Subcutaneous adipose tissue (tissue), 4 donors: Measurements from ENCODE around the gene SMR3B. TPM values are rescaled to one million over a fixed set of nuclear protein-coding genes. Genes with fewer than 3 reads are reported as not detected.

Experiments
- total RNA-seq, 4 donors: library from RNA; depleted of rRNA; stranded (reverse); fragments of >200 nt; gene quantifications; one replicate each; pipeline ENCODE4 v1.1.0, GENCODE V29; 2016
- TF ChIP-seq, protein P1 (sequence below): fragments of 450-650 bp; IDR thresholded peaks from one replicate; pipeline ENCODE4 v1.5.1; 2016; ENCODE audit warnings: low read depth, mild to moderate bottlenecking, control low read depth, antibody characterized with exemption, moderate library complexity

The SMR3B gene
- total RNA-seq, 4 donors from 2014 or later, result not detected

DNA sequence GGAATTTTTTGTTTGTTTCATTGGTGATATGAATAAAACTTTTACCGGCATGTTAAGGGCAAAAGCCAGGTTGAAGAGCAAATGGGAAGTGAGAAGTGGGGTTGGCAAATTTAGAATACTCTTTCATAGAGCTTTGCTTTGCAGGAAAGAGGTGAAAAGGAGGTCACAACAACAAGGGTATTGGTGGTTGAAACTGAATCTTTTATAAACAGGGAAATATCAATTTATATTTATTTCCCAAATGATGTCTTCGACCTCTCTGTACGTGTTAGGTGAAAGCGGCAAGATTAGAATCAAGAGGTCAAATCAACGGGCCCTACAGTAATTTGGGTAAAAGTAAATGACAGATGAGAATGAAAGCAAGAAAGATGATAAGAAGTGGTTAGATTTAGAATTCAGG, 18.9 kb upstream of the SMR3B start:
- TF ChIP-seq, protein P1, sequence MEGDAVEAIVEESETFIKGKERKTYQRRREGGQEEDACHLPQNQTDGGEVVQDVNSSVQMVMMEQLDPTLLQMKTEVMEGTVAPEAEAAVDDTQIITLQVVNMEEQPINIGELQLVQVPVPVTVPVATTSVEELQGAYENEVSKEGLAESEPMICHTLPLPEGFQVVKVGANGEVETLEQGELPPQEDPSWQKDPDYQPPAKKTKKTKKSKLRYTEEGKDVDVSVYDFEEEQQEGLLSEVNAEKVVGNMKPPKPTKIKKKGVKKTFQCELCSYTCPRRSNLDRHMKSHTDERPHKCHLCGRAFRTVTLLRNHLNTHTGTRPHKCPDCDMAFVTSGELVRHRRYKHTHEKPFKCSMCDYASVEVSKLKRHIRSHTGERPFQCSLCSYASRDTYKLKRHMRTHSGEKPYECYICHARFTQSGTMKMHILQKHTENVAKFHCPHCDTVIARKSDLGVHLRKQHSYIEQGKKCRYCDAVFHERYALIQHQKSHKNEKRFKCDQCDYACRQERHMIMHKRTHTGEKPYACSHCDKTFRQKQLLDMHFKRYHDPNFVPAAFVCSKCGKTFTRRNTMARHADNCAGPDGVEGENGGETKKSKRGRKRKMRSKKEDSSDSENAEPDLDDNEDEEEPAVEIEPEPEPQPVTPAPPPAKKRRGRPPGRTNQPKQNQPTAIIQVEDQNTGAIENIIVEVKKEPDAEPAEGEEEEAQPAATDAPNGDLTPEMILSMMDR, result no peak

DNA sequence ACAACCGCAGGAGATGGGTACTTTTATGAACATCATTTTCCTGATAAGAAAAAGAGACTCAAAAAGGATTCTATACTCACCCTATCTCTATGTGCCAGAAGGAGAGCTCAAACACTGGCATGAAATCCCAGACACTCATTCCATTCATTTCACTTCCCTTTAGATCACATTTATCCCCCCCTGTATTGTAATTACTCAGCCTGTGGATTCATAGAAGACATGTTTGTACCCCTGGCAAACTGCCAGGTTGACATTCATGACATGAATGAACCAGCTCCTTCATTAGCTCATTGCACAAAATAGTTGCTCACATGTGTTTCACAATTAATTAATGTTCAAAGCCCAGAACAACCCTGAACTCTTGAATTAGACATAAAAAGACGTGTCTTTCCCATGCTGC, 17.5 kb upstream of the SMR3B start:
- TF ChIP-seq, protein P1, result no peak

DNA sequence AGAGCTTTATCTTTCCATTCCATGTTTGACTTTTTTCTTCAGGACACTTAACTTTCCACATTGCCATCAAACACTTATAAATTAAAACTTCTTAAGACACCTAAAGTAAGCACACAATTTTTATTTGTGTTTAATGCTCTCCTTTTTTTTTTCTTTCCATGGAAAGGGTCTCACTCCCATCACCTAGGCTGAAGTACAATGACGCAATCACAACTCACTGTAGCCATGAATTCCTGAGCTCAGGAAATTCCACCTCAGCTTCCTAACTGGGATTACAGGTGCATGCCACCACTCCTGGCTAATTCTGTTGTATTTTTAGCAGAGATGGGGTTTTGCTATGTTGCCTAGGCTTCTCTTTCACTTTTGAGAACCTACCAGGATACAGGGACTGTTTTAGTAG, 15.1 kb upstream of the SMR3B start:
- TF ChIP-seq, protein P1, result no peak

DNA sequence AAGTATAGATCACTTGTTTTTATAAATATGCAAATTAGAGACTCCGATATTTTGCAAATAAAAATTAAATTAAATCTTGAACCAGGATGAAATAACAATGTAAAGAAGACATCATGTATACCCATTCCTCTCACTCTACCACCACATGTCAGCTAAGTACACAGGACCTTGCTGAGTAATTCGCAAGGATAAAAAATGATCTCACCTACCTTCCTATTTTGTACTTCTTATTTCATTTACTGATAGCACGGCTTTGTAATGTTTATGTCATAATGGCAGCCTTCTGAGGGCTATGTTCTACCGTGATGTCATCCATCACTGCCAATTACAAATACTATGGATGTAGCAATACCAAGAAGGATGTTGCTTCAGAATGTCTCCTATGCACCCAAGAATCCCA, 10.9 kb upstream of the SMR3B start:
- TF ChIP-seq, protein P1, result no peak

DNA sequence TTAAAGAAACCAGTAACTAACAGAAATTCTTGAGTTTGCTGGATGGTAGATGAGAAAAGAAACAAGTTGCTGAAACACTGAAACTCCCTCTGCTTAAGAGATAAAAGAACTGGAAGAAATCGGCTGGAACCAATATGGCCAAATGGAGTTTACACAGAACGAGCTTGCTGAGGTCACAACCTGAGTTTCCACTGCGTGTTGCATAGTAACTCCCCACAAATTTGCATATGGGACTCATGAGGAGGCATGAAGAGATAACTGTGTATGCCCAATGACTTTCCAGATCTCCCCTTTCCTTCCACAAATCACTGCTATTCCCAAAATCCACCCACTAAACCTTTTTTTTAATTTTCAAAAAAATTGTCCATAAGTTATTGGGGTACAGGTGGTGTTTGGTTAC, 10.2 kb upstream of the SMR3B start:
- TF ChIP-seq, protein P1, result no peak

DNA sequence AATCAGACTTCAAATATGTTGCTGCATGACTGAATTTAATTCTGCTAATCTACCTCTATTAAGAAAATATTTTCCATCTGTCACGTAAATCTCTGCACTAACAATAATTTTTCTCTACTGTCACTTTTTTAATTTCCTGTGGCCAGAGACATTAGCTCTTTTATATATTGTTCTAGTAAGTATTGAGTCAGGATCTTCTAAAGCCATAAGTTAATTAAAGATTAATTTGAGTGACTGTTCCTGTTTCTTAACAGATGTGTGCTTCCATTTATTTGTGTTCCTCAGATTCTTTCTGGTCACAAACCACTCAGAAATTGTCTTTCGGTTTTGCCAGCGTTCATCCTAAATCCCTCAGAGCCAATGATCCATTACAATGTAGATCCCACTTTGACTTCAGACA, 2.4 kb upstream of the SMR3B start:
- TF ChIP-seq, protein P1, result no peak

DNA sequence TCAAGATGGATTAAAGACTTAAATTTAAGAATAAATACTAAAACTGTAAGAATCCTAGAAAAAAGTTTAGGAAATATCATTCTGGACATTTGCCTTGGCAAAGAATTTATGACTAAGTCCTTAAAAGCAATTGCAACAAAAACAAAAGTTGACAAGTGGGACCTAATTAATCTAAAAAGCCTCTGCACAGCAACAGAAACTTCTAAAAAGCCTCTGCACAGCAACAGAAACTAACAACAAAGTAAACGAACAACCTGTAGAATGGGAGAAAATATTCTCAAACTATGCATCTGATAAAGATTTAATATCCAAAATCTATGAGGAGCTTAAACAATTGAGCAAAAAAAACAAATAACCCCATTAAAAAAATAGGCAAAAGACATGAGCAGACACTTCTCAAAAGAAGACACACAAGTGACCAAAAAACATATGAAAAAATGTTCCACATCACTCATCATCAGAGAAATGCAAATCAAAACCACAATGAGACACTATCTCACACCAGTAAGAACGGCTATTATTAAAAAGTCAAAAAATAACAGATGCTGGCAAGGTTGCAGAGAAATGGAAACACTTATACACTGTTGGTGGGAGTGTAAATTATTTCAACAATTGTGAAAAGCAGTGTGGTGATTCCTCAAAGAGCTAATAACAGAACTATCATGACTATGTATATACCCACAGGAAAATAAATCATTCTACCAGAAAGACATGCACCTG, 9.3 kb downstream of the SMR3B start:
- TF ChIP-seq, protein P1, result no peak
